Adrenal gland (tissue), 5 donors: ENCODE results near the gene MRPS11.

Experiments used
- CTCF ChIP-seq, 6 experiments: fragments of 450-650 bp in 4 of 6; fragments of 200-600 bp in 2 of 6; sonication (generic) in 1 of 6; IDR thresholded peaks; 1 replicate in 5 of 6; 2 replicates in 1 of 6; pipeline versions ENCODE4 v1.5.1 to v1.8.0; 2016 to 2021; ENCODE audit warnings: antibody characterized with exemption in 6 of 6, mild to moderate bottlenecking in 2 of 6, moderate library complexity in 1 of 6
- POLR2A ChIP-seq, 2 donors: fragments of 450-650 bp; IDR thresholded peaks; one replicate each; pipeline ENCODE4 v1.6.1; 2017; ENCODE audit warnings: antibody characterized with exemption in 2 of 2, mild to moderate bottlenecking in 2 of 2, moderate library complexity in 1 of 2
- donor health status: DM: no; HTN: no; CAD: no.

GRCh38 chr15:88504445-88504844, 36.9 kb downstream of the MRPS11 start:
- TF ChIP-seq CTCF (IDR thresholded peaks at IDR 0.05) = no peak
- no peak for TF ChIP-seq POLR2A (IDR thresholded peaks at IDR 0.05)
